ENCODE measurements around the gene ASTN2.

DNA sequence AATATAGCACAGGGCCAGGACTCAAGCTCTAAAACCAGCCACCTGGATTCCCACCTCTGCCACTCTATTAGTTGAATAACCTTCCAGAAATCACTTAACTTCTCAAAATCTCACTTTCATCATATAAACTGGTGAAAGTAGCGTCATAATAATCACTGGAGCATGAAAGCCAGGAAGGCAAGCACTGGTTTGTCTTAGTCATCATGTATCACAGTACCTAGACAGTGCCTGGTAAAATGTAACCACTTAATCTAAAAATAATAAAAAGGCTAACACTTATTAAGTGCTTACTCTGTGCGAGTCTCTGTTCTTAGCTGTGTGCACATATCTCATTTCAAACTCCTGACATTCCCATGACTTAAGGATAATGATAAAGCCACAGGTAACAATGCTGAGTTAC lies 109.4 kb downstream of the ASTN2 start:
- TF ChIP-seq ZNF274 (IDR thresholded peaks at IDR 0.05; ENCODE audit: low read depth, low read length): no peak
- no peak for TF ChIP-seq YY1 (IDR thresholded peaks at IDR 0.05; ENCODE audit: insufficient read depth, insufficient read length)
- no peak for TF ChIP-seq SUZ12 (IDR thresholded peaks at IDR 0.05; ENCODE audit: extremely low read depth, insufficient read depth, insufficient read length)

Measured in NT2/D1 (cell line).